K562 (cell line): ENCODE results near the gene AQP1. TPM values are rescaled to one million over a fixed set of nuclear protein-coding genes. Genes with fewer than 3 reads are reported as not detected.

ENCODE experiments used
- ATAC-seq: fragments of 200-7000 bp; cut with Tn5 transposase; 3 replicates; pipeline ENCODE4 v1.9.1; 2020; ENCODE audit warnings: moderate library complexity
- BruUV-seq: library from RNA; stranded (reverse); fragments of 400-500 nt; replicated peaks from 2 replicates; lab custom pipeline; 2021; lab: Mats Ljungman, UMichigan
- CTCF ChIA-PET: fragments of 300-600 bp; formaldehyde crosslinking; extraction: SDS; loops from one replicate; lab custom pipeline; 2021; ENCODE audit warnings: low intra/inter-chr PET ratio; lab: Yijun Ruan, JAX
- POLR2A ChIA-PET: fragments of 300-600, 350-650 bp; sonication (Branson Sonifier 250); formaldehyde crosslinking; extraction: SDS; loops from one replicate; lab custom pipeline; 2021; ENCODE audit warnings: antibody characterized with exemption, inconsistent platforms; lab: Yijun Ruan, JAX
- DNase-seq, 4 experiments: peaks; one replicate each; pipeline versions ENCODE4 v3.0.0 to v3.0.0-alpha.2; 2011 to 2018; ENCODE audit warnings: low spot score in 3 of 4, mixed read lengths in 3 of 4; ENCODE audit errors: extremely low read depth in 1 of 4
- FAIRE-seq: peaks from 2 replicates; lab custom pipeline; 2011; peaks lifted over from hg19 to GRCh38; lab: Jason Lieb, UNC
- H2AFZ ChIP-seq: 2 replicates; pipeline ENCODE4 v1.6.0; 2011; ENCODE audit warnings: low read depth, low read length, control low read depth, inconsistent platforms
- H3K27ac ChIP-seq: fragments of 200-600 bp; 3 replicates; pipeline ENCODE4 v1.8.0; 2011; ENCODE audit warnings: low read depth, mild to moderate bottlenecking, control low read depth, inconsistent platforms, low read length, moderate library complexity, mixed read lengths; ENCODE audit errors: extremely low read depth
- H3K27me3 ChIP-seq, 2 experiments: fragments of 300-600 bp in 1 of 2; 2 replicates in 1 of 2; 3 replicates in 1 of 2; pipeline versions ENCODE4 v1.6.0 to v1.8.0; 2011; ENCODE audit warnings: inconsistent platforms in 2 of 2, low read length in 2 of 2, mild to moderate bottlenecking in 1 of 2, mixed read lengths in 1 of 2, moderate library complexity in 1 of 2; ENCODE audit not compliant: control insufficient read depth in 2 of 2, insufficient read depth in 2 of 2
- H3K36me3 ChIP-seq: fragments of 300-600 bp; 3 replicates; pipeline ENCODE4 v1.8.0; 2011; ENCODE audit warnings: mild to moderate bottlenecking, low read length, inconsistent platforms; ENCODE audit not compliant: control insufficient read depth, insufficient read depth
- H3K4me1 ChIP-seq, 2 experiments: fragments of 200-600 bp in 1 of 2; replicated peaks in 1 of 2; 2 replicates in 1 of 2; 3 replicates in 1 of 2; pipeline versions ENCODE4 v1.5.1 to v1.8.0; 2011; ENCODE audit warnings: inconsistent platforms in 2 of 2, low read length in 2 of 2, mild to moderate bottlenecking in 1 of 2, mixed read lengths in 1 of 2, moderate library complexity in 1 of 2; ENCODE audit not compliant: control insufficient read depth in 2 of 2, insufficient read depth in 2 of 2
- H3K4me2 ChIP-seq: 2 replicates; pipeline ENCODE4 v1.6.1; 2011; ENCODE audit warnings: low read length, control low read depth, inconsistent platforms, mixed read lengths; ENCODE audit not compliant: insufficient read depth
- H3K4me3 ChIP-seq: fragments of 200-600 bp; sonication (generic), shearing (Covaris generic); 2 replicates; pipeline ENCODE4 v1.5.1; 2016; ENCODE audit warnings: control low read depth, inconsistent platforms
- H3K79me2 ChIP-seq: fragments of 200-600 bp; 3 replicates; pipeline ENCODE4 v1.8.0; 2011; ENCODE audit warnings: low read length, inconsistent platforms; ENCODE audit not compliant: control insufficient read depth, insufficient read depth
- H3K9ac ChIP-seq, 2 experiments: 2 replicates each; pipeline versions ENCODE4 v1.6.0 to v1.6.1; 2011; ENCODE audit warnings: low read depth in 2 of 2, low read length in 2 of 2, control low read depth in 1 of 2, inconsistent platforms in 1 of 2, mild to moderate bottlenecking in 1 of 2, mixed read lengths in 1 of 2; ENCODE audit not compliant: insufficient read depth in 1 of 2
- H3K9me1 ChIP-seq: one replicate; pipeline ENCODE4 v1.6.0; 2011; ENCODE audit warnings: inconsistent platforms, mild to moderate bottlenecking, low read length, moderate library complexity; ENCODE audit not compliant: control insufficient read depth, insufficient read depth
- H3K9me3 ChIP-seq: replicated peaks from 2 replicates; pipeline ENCODE4 v1.5.1; 2011; ENCODE audit warnings: low read depth, low read length, inconsistent platforms; ENCODE audit not compliant: control insufficient read depth, insufficient read depth
- H4K20me1 ChIP-seq: replicated peaks from 2 replicates; pipeline ENCODE4 v1.6.1; 2011; ENCODE audit warnings: low read length, inconsistent platforms, mixed read lengths; ENCODE audit not compliant: control insufficient read depth, insufficient read depth
- CBFA2T3 ChIP-seq: fragments of 450-650 bp; IDR thresholded peaks from 2 replicates; pipeline ENCODE4 v1.6.1; 2017
- CCAR2 ChIP-seq: fragments of 200-400 bp; formaldehyde crosslinking; IDR thresholded peaks from 2 replicates; pipeline ENCODE4 v1.6.1; 2017; ENCODE audit warnings: mild to moderate bottlenecking, low read depth, low read length
- HCFC1 ChIP-seq: IDR thresholded peaks from 2 replicates; pipeline ENCODE4 v1.6.1; 2012; ENCODE audit warnings: low read depth, low read length, improper control_type of control experiment
- HDAC2 ChIP-seq: fragments of 450-650 bp; IDR thresholded peaks from 2 replicates; pipeline ENCODE4 v1.6.1; 2016; ENCODE audit warnings: mild to moderate bottlenecking
- MAFF ChIP-seq: IDR thresholded peaks from 2 replicates; pipeline ENCODE4 v1.6.1; 2012; ENCODE audit warnings: low read length, improper control_type of control experiment
- POLR2AphosphoS5 ChIP-seq: IDR thresholded peaks from 2 replicates; pipeline ENCODE4 v1.6.1; 2011; ENCODE audit warnings: mild to moderate bottlenecking, low read depth, low read length, moderate library complexity; ENCODE audit not compliant: control insufficient read depth, insufficient read depth
- RBM17 ChIP-seq: fragments of 200-400 bp; formaldehyde crosslinking; IDR thresholded peaks from 2 replicates; pipeline ENCODE4 v1.6.1; 2017; ENCODE audit warnings: low read depth, mild to moderate bottlenecking, low read length, borderline replicate concordance
- SIN3B ChIP-seq: fragments of 450-650 bp; IDR thresholded peaks from 2 replicates; pipeline ENCODE4 v1.6.1; 2017; ENCODE audit warnings: low read depth, mild to moderate bottlenecking, moderate library complexity
- TEAD2 ChIP-seq: fragments of 450-650 bp; IDR thresholded peaks from 2 replicates; pipeline ENCODE4 v1.6.1; 2016; ENCODE audit warnings: missing genetic modification characterization, control low read depth, missing compliant biosample characterization
- ZBTB17 ChIP-seq: fragments of 450-650 bp; formaldehyde crosslinking; IDR thresholded peaks from 2 replicates; pipeline ENCODE4 v1.4.0; 2020; ENCODE audit warnings: mild to moderate bottlenecking
- WGBS: fragments of 100-300 bp; shearing (Covaris generic); methylation state at CpG from one replicate; pipeline ENCODE4 v1.1.6; 2016; ENCODE audit warnings: low coverage, mixed read lengths; ENCODE audit not compliant: insufficient coverage; ENCODE audit errors: missing lambda C conversion rate; 5-methylcytosine and 5-hydroxymethylcytosine counted together
- in situ Hi-C: fragments of 300-500 bp; cut with MboI; formaldehyde crosslinking; loops from 4 replicates; pipeline ENCODE4 v1.15.0; 2018; ENCODE audit warnings: inconsistent platforms, mixed read lengths
- intact Hi-C: fragments of 100-400 bp; cut with micrococcal nuclease; formaldehyde crosslinking; loops from 2 replicates; pipeline ENCODE4 v1.14.2; 2022
- polyA plus RNA-seq, 8 experiments: library from polyadenylated mRNA; depleted of rRNA in 4 of 8; stranded (reverse) in 5 of 8; unstranded in 3 of 8; fragments of >200 nt; fragmentation: Nextera tagmentation in 2 of 8; fragmentation: Illumina TruSeq in 1 of 8; extraction: Ambion mirVana in 2 of 8; extraction: Trizol in 1 of 8; gene quantifications; 2 replicates each; pipeline versions ENCODE4 v1.2.1 to v1.2.3, GENCODE V29; 2011 to 2014; ENCODE audit warnings: inconsistent platforms in 1 of 8, missing spikeins in 1 of 8
- total RNA-seq, 7 experiments: library from RNA; depleted of rRNA in 6 of 7; stranded (reverse); fragments of >200 nt in 6 of 7; fragmentation: Illumina TruSeq in 2 of 7; extraction: Trizol in 2 of 7; gene quantifications; 2 replicates each; pipeline versions ENCODE4 v1.2.1 to v1.2.3, GENCODE V29; 2011 to 2021; ENCODE audit warnings: low replicate concordance in 1 of 7
- TF ChIP-seq, protein P1 (sequence below): fragments of 450-650 bp; formaldehyde crosslinking; IDR thresholded peaks from 2 replicates; pipeline ENCODE4 v1.4.0; 2020; ENCODE audit warnings: mild to moderate bottlenecking

AQP1 gene
- total and polyA plus RNA-seq, 9 of the 15 experiments (the other 6 are each of a cell fraction or from before 2014, with no cell fraction given) = 0.18 to 12.6 (median 4.1) TPM

DNA sequence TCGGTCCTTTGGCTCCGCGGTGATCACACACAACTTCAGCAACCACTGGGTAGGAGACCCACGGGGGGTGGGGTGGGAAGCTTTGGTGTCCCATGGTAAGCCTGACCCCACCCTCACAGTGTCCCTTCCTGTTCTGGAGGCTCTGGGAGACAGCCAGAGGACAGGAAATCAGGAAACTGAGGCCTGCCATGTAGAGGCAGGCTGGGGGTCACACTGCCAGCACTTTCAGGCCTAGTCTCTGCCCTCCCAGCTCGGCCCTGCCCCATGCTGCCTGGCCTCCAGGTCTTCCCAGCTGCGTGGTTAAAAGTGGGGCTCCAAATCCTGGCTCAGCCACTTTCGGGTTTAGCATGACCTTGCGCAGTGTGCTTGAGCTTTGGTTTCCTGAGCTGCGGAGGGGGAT lies 10.9 kb downstream of the AQP1 start:
- no peak for ATAC-seq

DNA sequence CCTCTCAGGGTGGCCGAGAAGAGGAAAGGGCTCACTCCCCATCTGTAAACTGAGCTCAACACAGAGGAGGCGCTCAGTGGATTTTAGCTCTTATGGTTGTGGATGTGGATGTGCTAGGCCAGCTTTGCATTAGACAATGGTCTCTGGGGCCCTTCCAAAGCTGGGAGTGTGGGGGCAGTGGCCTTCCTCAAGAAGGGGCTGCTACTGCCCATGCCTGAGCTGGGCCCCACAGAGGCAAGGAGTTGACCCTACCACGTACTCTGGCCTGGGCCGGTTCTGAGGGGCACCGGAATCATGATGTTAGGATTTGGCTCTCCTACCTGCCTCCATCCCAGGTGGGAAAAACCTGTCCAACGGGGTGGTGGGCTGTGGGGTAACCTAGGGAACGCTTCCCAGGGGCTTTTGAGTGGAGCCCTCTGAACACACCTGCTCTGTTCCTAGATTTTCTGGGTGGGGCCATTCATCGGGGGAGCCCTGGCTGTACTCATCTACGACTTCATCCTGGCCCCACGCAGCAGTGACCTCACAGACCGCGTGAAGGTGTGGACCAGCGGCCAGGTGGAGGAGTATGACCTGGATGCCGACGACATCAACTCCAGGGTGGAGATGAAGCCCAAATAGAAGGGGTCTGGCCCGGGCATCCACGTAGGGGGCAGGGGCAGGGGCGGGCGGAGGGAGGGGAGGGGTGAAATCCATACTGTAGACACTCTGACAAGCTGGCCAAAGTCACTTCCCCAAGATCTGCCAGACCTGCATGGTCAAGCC lies 11.5 kb downstream of the AQP1 start:
- Histone ChIP-seq H3K27me3 (no peaks in the 10 kb centered on the region), H3K9me1 (peaks cover 10% of the 10 kb centered on the region), H3K4me1 (peaks cover 40 to 43% of the 10 kb centered on the region in 2 experiments; a peak in 4 of 5 replicates), H3K27ac (no peak overlapping the region), H4K20me1 (no peaks in the 10 kb centered on the region), H3K4me2 (no peak overlapping the region), H3K9me3 (no peaks in the 10 kb centered on the region), H2AFZ (no peak overlapping the region), H3K4me3 (no peak overlapping the region), H3K79me2 (no peaks in the 10 kb centered on the region), H3K9ac (no peak overlapping the region), H3K36me3 (no peaks in the 10 kb centered on the region)
- FAIRE-seq = no peak
- WGBS = 86% methylated on average over 14 of the region's 19 CpGs
- DNase-seq = no peak
- ATAC-seq = no peak
- BruUV-seq = no TSS peak
- ChIA-PET POLR2A (interaction anchor here (0.6 kb wide), 1 partner anchor 702 kb away, joined by 3 read pairs; no protein-coding TSS in a partner anchor), CTCF (no interaction called here)
- in situ Hi-C loops (no loop called here), intact Hi-C loops (no loop called here)
- TF ChIP-seq, protein P1, sequence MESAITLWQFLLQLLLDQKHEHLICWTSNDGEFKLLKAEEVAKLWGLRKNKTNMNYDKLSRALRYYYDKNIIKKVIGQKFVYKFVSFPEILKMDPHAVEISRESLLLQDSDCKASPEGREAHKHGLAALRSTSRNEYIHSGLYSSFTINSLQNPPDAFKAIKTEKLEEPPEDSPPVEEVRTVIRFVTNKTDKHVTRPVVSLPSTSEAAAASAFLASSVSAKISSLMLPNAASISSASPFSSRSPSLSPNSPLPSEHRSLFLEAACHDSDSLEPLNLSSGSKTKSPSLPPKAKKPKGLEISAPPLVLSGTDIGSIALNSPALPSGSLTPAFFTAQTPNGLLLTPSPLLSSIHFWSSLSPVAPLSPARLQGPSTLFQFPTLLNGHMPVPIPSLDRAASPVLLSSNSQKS (CRISPR knock-in tag) = no peak
- no peak for TF ChIP-seq MAFF
- TF ChIP-seq SIN3B = no peak
- no peak for TF ChIP-seq TEAD2 (tag)
- no peak for TF ChIP-seq CBFA2T3
- no peak for TF ChIP-seq HCFC1
- no peak for TF ChIP-seq ZBTB17
- TF ChIP-seq CCAR2 = no peak

More for the DNA sequence above, 10.9 kb downstream of the AQP1 start:
- in situ Hi-C loops = no loop called here
- 83% methylated on average over 9 of the region's 9 CpGs for WGBS
- Histone ChIP-seq H3K9ac (no peak overlapping the region), H3K27ac (no peak overlapping the region), H2AFZ (no peak overlapping the region), H4K20me1 (no peaks in the 10 kb centered on the region), H3K4me1 (peaks cover 40 to 43% of the 10 kb centered on the region in 2 experiments; a peak in 4 of 5 replicates), H3K4me3 (no peak overlapping the region), H3K4me2 (no peak overlapping the region), H3K79me2 (no peaks in the 10 kb centered on the region), H3K36me3 (no peaks in the 10 kb centered on the region), H3K9me1 (peaks cover 10% of the 10 kb centered on the region), H3K9me3 (no peaks in the 10 kb centered on the region), H3K27me3 (no peaks in the 10 kb centered on the region)
- TF ChIP-seq POLR2AphosphoS5 (no peak), HDAC2 (no peak), RBM17 (no peak)
- no TSS peak for BruUV-seq
- FAIRE-seq (no peak), DNase-seq (no peak)
- ChIA-PET POLR2A (interaction anchor here (0.6 kb wide), 2 partner anchors 196 to 701 kb away, joined by 3 read pairs; no protein-coding TSS in a partner anchor), CTCF (no interaction called here)
- intact Hi-C loops = no loop called here
